Transverse colon (tissue), 4 donors: ENCODE results near the gene IL22RA2.

Experiments
- CTCF ChIP-seq, 5 experiments: fragments of 200-600 bp in 3 of 5; fragments of 450-650 bp in 2 of 5; sonication (generic) in 3 of 5; IDR thresholded peaks; 1 replicate in 2 of 5; 2 replicates in 3 of 5; pipeline ENCODE4 v1.5.1; 2016 to 2017; ENCODE audit warnings: antibody characterized with exemption in 5 of 5, inconsistent platforms in 3 of 5, mild to moderate bottlenecking in 2 of 5, moderate library complexity in 1 of 5
- POLR2A ChIP-seq: fragments of 450-650 bp; IDR thresholded peaks from one replicate; pipeline ENCODE4 v1.6.1; 2016; ENCODE audit warnings: antibody characterized with exemption, mild to moderate bottlenecking, moderate library complexity
- POLR2AphosphoS5 ChIP-seq, 3 donors: sonication (generic); formaldehyde crosslinking; IDR thresholded peaks; one replicate each; pipeline ENCODE4 v1.6.1; 2016; ENCODE audit warnings: antibody characterized with exemption in 3 of 3

- TF ChIP-seq CTCF (IDR thresholded peaks at IDR 0.05) (no peak), POLR2A (no peak), POLR2AphosphoS5 (IDR thresholded peaks at IDR 0.05) (no peak)
Measured at GRCh38 chr6:137170266-137171052, 3.0 kb downstream of the IL22RA2 start.
